ENCODE data around the gene TSSK1B.

DNA sequence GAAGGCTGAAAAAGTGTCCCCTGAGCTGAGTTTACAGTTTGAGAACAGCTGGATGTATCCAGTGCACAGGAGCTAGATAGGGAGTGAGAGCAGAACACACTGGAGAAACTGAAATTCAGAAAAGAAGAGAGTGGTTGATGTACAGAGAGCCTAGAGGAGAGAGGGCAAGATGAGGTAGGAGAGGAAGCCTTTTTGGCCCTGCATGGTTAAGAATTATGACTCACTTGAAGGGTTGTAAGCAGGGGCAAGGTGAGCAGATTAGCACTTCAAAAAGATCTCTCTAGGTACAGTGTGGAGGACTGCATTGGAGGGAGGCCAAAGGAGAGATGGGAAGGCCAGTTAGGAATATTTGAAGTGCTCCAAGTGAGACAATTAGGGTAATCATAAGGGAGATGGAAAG lies 28.2 kb upstream of the TSSK1B start:
- TF ChIP-seq POLR2A (IDR thresholded peaks at IDR 0.05; ENCODE audit: low read depth, low read length) (no peak), POLR2AphosphoS5 (IDR thresholded peaks at IDR 0.05; ENCODE audit: low read depth, low read length) (no peak), TAF1 (IDR thresholded peaks at IDR 0.05; ENCODE audit: borderline replicate concordance, low read depth, low read length) (no peak)

All from GM12892 (cell line).